Measurements from ENCODE around the gene HAP1.
A peak's percentile ranks its signal among the peaks of the same experiment; 100 is the strongest.
"Not testable (repeated sequence)": the region's sequence is repeated elsewhere in the genome, so short reads cannot be mapped to it uniquely, and the experiment has no call there.

Gene HAP1

DNA sequence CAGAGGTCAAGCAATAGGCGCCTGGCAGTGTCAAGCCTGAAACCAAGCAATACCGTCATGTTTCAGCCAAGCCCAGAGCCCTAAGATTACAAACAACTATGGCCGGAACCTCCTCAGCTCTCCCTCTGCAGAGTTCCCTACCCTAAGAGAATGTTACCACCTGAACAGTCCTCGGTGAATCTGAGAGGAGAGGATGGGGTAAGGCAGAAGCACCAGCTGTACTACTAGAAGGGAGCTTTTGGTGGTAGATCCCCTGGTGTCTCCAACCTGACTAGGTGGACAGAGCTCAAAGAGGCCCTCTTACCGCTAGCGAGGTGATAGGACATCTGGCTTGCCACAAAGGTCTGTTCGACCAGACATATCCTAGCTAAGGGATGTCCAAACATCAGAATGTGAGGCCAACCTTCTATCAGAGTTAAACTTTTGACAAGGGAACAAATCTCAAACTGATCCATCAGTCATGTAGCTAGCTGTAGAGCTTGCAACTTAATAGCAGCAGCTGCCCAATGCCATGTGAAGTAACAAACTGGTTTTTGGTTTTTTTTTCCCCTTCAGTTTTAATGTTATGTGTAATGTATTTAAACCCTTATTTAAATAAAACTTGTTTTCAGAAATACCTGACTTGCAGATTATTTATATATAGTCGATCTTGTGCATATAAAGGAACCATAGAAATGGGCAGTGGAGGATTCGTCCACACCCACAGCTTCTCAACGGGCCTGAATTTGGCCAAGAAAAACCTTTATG is 43.2 kb downstream of the HAP1 start:
- FAIRE-seq (no peak), DNase-seq (ENCODE audit: low spot score) (no peak)

GRCh38 chr17:41690497-41690896 is 43.9 kb downstream of the HAP1 start:
- no peak for FAIRE-seq
- no peak for DNase-seq (ENCODE audit: low spot score)

DNA sequence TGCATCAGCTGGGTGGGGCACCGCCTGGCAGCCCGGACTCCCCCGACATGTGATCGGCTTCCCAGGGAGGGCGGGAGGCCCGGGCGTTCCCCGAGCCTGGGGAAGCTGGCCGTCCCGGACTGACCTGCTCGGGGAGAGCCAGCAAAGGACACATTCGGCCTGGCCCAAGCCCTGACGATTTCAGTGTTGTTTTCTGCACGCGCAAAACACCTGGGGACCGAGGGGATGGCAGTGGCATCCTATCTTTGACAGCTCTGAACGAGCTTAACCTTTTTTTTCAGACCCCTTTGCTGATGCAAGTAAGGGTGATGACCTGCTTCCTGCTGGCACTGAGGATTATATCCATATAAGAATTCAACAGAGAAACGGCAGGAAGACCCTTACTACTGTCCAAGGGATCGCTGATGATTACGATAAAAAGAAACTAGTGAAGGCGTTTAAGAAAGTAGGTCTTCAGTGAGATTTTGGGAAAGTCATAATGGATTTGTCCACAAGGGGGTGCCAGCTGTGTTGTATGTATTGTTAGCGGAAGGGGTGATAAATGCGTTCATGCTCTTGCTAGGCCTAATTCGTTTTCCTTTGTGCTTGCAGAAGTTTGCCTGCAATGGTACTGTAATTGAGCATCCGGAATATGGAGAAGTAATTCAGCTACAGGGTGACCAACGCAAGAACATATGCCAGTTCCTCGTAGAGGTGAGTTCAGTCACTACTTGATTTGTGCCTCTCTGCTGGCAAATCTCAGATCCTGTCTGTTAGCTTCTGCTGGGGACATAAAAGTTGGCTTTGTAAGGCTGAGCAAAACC is 44.7 kb downstream of the HAP1 start:
- FAIRE-seq (no peak), DNase-seq (ENCODE audit: low spot score) (peak; percentile 47)

DNA sequence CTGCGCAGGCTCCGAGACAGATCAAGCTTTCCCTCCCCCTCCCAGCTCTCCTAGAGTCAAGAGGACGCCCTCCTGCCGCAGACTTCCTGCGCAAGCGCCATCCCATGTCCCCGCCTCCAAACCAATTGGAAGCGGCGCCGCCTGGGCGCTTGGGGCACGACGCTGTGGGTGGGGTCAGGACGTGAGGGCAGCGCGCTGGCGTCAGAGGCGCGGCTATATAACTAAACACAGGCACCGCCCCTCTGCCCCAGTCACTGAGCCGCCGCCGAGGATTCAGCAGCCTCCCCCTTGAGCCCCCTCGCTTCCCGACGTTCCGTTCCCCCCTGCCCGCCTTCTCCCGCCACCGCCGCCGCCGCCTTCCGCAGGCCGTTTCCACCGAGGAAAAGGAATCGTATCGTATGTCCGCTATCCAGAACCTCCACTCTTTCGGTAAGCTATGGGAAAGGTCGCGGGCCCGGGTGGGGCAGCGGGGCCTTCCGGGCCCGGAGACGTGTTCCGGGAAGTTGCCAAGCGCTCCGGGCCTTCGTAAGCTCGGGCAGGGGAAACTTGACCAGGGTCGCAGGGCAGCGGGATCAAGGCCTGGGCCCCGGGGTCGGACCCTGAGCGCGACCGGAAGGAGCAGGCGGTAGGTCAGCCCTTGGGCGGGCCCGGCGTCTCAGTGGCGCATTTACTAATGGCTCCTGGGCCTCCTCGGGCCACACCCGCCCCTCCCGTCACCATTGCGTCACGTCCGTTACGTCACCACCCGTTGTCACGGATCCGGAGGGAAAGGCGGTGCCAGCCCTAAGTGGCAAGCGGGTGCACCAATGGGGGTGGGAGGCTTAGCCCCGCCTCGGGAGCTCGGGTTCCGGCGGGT is 45.6 kb downstream of the HAP1 start, which contains the start of gene EIF1:
TSS of gene EIF1 (plus strand) at position 245 of the 856 bp plus-strand sequence. CDS start at position 399, 154 bp downstream.
- DNase-seq (ENCODE audit: low spot score) (peak; percentile 98), FAIRE-seq (peak; percentile 87)

DNA sequence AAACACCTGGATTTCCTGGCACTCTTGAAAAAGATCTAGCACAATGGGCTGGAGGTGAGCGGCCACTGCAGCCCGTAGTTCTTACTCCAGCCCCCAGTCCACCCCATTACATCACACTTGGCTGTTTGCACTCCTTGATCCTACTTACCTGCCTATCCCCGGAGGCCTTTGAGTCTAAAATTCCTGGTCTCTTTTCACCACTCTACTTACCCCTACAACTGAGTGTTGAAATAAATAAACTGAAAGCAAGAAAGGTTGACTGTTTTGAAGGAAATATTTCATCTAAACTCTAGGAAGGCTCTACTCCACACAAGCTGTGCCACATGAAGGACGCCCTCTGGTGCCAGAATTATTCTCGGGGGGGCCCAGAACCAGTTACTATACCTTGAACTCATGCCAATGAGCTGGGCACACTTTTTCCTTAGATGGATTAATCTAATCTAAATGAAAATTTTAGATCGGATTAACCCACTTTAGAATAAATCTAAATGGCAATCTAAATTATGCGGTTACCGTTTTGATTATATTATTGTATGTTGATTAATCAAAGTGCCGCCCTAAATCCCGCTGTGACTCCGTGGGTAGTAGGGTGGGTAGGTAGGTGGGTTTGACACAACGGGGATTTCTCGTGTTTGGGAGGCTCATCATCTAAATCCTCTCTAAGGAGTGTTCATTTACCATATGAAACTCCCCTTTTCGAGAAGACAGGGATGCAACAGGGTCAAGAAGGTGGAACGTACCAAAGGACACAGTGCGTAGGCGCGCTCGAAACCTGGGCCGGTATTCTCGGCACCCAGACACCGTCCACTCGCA is 46.4 kb downstream of the HAP1 start:
- FAIRE-seq (peak; percentile 60), DNase-seq (ENCODE audit: low spot score) (peak; percentile 57)

- FAIRE-seq (no peak), DNase-seq (ENCODE audit: low spot score) (no peak)
Observed at GRCh38 chr17:41686281-41686680, 48.2 kb downstream of the HAP1 start.

DNA sequence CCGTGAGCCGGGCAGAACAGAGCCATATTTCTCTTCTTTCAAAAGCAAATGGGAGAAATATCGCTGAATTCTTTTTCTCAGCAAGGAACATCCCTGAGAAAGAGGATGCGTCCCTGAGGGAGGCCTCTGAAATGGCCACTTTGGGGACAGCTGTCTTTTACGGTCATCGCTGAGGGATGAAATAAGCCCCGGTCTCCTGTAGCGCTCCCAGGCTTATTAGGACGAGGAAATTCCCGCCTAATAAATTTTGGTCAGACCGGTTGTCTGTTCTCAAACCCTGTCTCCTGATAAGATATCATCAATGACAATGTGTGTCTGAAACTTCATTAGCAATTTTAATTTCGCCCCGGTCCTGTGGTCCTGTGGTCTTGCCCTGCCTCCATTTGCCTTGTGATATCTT is 48.7 kb downstream of the HAP1 start:
- DNase-seq (ENCODE audit: low spot score); FAIRE-seq: not testable (repeated sequence)

DNA sequence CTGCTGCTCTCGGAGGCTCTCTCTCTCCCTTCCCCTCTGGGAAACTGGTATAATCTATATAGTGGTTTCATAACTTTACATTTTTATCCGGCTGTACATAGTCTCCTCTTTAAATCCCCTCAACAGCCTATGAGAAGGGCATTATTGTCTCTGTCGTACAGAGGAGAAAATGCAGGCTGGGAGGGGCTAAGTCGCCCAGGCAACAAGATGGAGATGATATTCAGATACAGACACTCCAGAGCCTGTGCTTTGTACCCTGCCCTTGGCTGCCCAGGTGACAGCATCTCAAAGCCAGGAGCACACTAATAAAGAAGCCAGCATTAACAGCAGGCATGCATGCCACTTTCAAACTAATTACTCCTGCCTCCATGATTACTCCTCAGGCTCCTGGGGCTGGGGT is 50.4 kb downstream of the HAP1 start:
- no peak for DNase-seq (ENCODE audit: low spot score)
- FAIRE-seq: no peak

DNA sequence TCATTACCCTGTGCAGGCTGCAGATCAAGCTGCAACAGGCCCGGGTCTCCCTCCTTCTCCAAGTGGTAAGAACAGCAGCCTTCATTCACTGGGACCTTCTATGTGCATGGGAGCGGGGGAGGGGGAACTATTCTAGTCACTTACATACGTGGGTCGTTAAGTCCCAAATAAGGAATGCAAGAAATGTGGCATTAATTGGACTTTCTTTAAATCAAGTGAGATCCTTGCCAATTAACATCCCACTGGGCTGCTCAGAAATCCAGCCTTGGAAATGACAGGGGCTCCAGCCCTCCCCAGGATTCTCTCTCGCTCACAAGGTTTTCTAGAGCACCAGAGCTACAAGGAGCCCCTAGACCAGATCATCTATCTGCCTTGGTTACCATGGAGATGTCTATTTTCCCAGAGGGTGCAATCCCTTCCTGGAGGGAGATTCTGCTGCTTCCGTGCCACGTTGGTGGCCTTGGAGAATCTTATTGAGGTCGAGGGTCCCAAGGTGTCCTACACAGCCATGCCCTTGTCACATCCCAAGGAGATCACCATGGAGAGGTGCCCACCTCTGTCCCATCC is 50.9 kb downstream of the HAP1 start:
- FAIRE-seq (no peak), DNase-seq (ENCODE audit: low spot score) (no peak)

- DNase-seq (ENCODE audit: low spot score): no peak
- no peak for FAIRE-seq
Observed at GRCh38 chr17:41682631-41683030, 51.8 kb downstream of the HAP1 start.

DNA sequence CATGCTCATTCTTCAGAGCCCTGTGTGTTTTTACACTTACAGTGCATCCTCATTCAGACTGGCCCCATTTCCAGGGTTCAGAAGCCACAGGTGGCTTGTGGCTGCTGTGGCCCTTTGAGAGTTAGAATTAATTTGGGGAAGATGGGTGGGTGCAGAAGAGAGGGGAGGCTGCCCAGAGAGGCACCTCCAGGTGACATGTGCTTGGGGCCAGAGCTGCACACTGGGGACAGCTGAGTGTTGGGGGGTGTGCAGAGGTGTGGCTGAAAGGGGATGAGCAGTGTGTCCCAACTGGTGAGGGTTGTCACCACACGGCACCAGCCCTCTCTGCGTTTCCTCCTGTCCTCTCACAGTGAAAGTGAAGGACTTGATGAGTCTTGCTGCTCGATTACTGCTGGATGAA is 52.7 kb downstream of the HAP1 start:
- DNase-seq (ENCODE audit: low spot score): no peak
- no peak for FAIRE-seq

DNA sequence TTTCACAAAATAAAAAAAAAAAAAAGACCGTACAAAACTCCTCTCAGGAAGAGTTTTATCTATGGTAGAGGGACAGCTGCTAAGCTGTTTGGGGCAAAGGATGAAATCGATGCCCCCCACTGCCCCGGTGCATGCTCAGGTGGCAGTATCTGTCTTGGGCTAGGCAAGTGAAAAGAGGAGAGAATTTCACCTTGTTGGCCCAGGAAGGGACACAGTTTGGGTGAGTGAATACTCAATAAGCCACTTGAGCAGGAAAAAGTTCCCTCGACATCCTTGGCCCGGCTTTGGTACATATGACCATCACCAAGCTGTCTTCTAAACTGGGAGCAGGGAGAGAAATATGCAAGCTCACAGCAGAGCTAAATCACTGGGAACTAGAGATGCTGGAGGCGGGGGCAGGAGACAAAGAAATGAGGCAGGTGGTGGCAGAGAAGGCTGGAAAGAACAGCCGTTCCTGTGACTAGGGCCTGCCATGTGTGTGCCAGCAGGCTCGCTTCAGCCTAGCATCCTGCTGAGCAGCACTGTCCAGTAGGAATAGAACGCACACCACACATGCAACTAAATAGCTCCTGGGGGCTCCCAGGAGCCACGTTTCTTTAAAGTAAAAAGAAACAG is 53.9 kb downstream of the HAP1 start:
- no peak for FAIRE-seq
- no peak for DNase-seq (ENCODE audit: low spot score)

DNA sequence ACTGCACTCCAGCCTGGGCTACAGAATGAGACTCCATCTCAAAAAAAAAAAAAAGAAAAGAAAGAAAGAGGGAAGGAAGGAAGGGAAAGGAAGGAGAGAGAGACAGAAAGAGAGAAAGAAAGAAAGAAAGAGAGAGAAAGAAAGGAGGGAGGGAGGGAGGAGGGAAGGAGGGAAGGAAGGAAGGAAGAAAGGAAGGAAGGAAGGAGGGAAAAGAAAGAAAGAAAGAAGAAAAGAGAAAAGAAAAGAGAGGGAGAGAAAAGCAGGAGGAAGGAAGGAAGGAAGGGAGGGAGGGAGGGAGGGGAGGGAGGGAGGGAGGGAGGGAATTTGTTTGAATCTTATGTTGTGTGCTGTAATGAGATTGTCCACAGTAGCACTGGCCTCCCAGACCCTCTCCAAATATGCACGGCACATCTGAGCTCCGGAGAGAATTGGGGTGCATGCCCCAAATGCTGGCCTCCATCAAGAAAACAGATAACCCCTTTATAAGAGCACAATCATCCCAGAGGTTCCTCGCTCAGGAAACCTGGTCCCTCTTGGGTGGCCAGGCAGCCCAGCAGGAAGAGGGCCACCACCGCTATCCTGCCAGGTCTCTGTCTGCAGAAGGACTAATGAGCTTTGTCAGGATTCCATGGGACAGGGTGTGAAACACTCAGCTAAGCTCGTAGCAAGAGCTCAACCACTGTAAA is 54.6 kb downstream of the HAP1 start:
- FAIRE-seq (no peak), DNase-seq (ENCODE audit: low spot score) (no peak)

- DNase-seq (ENCODE audit: low spot score) (peak; percentile 91), FAIRE-seq (peak; percentile 92)
Observed at GRCh38 chr17:41678907-41679739, 55.3 kb downstream of the HAP1 start.

DNA sequence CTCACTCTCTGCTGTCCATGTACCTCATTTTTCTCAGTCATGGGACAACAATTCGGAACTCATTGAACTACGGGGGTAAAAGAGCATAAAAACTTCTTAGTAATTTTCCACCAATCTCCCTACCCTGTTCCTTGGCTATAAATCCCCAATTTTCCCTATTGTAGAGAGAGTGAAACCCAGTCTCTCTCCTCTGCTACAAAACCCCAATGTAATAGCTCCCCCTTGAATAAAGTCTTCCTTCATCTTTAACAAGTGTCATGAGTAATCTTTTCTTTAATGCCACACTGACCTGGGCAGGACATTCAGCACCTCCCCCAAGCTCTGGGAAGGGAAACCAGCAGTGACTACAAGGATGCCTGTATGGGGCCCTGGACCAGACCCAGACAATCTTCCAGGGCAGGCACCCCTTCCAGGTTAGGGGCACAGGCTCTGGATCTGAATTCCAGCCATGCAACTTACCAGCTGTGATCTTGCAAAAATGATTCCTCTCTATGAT is 56.0 kb downstream of the HAP1 start:
- FAIRE-seq: no peak
- peak; percentile 88 for DNase-seq (ENCODE audit: low spot score)

DNA sequence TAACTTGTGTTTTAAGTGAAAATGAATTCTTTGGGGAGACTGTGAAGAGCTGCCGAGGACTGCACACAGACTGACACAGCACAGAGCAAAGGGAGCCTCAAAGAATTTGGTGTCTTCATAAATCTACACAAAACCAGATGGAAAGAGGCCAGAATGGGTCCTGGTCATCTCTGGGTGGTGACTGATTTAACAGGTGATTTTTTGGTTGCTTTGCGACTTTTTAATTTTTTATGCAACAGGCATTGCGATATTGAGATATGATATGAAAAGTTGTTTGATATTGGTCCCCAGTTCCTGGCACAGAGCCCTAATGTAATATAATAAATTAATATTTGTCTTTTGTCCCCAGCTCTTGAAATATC is 58.4 kb downstream of the HAP1 start:
- DNase-seq (ENCODE audit: low spot score): no peak
- FAIRE-seq: no peak

DNA sequence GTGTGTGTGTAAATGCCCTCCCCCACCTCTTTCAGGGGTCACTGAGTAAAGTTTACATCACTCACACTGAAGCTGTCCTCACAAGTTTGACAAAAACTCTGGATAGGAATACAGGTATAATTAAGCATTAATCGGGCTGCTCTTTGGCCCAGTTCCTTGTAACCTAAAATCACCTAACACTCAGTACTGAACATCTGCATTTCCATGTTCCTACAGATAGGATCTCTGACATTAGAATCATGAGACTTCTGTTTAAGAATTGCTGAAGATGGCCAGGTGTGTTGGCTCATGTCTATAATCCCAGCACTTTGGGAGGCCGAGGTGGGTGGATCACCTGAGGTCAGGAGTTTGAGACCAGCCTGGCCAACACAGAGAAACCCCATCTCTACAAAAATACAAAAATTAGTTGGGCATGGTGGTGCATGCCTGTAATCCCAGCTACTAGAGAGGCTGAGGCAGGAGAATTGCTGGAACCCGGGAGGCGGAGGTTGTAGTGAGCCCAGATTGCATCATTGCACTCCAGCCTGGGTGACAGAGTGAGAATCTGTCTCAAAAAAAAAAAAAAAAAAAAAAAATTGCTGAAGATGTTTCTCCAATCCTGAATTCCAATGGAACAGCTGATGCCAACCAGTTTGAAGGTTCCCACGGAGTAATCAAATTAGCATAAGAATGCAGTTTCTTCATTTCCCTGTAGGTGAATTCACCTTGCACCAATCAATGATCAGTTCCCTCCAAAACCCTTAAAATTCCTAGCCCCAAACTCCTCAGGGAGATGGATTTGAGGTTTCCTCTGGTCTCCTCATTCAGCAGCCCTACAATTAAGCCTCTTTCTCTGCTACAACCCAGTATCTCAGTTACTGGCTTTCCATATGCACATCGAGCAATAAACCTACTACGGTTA is 59.0 kb downstream of the HAP1 start:
- FAIRE-seq; DNase-seq (ENCODE audit: low spot score): not testable (repeated sequence)

Data from RCC 7860 (cell line).